NCI-H1092 treated with DMSO at 0.1 percent for 48 hours (cell line): ENCODE measurements around the gene AKR1C2.
"Not testable (repeated sequence)": the region's sequence is repeated elsewhere in the genome, so short reads cannot be mapped to it uniquely, and the experiment has no call there.

Source experiments
- DNase-seq: peaks from one replicate; lab custom pipeline; 2025; lab: John Stamatoyannopoulos, UW

The AKR1C2 gene

DNA sequence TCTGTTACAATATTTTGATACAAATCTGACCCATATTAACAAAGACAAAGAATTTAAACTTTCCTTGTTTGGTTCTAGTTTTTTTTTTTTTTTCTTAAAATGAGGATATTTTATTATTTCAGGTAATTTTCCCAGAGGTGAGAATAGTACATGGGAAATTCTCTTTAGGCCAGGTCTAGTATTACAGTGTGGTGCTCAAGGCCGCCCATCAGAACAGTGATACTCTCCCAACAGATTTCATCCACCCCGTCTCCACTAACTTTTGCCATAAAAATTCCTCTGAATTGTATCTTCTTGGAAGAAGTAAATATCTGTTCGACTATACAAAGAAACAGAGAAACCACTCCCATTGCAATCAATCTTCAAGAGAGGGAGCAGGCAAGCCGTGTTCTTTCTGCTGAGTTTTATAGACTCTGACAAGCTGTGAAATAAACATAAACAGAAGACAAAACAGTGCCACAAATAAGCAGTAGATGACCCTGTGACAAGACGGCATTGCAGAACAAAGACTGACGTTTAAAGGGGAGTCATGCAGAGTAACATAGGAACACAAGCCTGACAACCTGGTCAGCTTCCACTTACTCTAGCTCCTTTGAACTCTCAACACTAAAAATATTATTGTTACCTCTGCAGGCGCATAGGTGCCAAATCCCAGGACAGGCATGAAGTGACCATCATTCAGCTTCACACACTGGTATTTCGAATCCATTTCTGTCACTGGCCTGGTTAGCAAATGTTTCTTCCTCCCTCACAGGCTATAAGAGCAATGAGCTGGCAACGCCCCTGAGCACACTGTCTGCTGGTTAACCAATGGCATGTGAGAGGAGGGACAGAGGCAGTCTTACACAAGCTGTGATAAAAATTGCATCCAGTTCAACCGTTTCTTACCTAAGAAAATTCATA lies at the start of gene AKR1C2:
AKR1C2 (minus strand) TSS at position 731 of the 903 bp plus-strand sequence; CDS start at position 709, 22 bp downstream.
- not testable (repeated sequence) for DNase-seq

DNA sequence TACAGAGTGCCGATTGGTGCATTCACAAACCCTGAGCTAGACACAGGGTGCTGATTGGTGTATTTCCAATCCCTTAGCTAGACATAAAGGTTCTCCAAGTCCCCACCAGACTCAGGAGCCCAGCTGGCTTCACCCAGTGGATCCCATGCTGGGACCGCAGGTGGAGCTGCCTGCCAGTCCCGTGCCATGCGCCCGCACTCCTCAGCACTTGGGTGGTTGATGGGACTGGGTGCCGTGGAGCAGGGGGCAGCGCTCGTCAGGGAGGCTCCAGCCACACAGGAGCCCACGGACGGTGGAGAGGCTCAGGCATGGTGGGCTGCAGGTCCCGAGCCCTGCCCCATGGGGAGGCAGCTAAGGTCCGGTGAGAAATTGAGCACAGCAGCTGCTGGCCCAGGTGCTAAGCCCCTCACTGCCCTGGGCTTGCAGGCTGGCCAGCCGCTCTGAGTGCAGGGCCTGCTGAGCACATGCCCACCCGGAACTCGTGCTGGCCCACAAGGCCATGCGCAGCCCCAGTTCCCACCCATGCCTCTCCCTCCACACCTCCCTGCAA lies 49.4 kb upstream of the AKR1C2 start:
- not testable (repeated sequence) for DNase-seq

GRCh38 chr10:5047912-5048628 lies 44.4 kb upstream of the AKR1C2 start:
- DNase-seq, result no peak

GRCh38 chr10:5047055-5047454 lies 43.4 kb upstream of the AKR1C2 start:
- DNase-seq, result not testable (repeated sequence)

DNA sequence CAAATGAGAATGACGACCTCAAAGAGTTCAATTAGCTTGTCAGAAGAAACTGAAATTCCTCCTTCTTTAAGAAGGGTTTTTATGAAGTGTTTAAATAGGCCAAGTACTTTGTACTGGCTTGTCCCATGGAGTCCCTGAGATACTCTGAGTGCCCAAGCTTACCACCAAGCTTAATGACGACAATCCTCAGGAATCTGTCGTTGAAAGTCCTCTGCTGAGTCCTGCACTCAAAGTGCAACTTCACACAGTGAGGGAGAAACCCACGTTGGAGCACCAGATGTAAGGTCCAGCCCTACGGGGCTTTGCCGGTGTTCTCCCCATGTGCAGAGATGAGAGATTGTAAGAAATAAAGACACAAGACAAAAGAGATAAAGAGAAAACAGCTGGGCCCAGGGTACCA lies 42.8 kb upstream of the AKR1C2 start:
- DNase-seq, result no peak

DNA sequence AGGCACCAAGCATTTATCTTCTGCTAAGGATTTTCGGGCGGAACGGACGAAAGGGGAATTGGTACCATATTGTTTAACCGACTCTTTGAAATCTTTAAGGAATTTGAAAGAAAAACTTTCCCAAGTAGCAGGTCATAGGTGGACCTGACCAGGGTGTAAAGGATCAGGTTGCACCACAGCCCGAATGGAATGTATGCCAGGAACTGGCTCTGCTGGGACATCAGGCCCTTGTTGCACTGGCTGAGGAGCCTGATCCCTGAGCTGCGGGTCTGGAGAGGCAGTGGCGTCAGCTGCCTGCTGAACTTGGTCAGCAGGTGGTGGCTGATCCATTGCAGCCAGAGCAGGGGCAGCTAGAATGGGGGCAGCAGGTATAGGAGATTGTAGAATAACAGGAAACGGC lies 41.4 kb upstream of the AKR1C2 start:
- no peak for DNase-seq

GRCh38 chr10:5043716-5044115 lies 40.1 kb upstream of the AKR1C2 start:
- DNase-seq, result peak; percentile 42

- DNase-seq, result no peak
Measured at GRCh38 chr10:5042922-5043321, 39.3 kb upstream of the AKR1C2 start.

DNA sequence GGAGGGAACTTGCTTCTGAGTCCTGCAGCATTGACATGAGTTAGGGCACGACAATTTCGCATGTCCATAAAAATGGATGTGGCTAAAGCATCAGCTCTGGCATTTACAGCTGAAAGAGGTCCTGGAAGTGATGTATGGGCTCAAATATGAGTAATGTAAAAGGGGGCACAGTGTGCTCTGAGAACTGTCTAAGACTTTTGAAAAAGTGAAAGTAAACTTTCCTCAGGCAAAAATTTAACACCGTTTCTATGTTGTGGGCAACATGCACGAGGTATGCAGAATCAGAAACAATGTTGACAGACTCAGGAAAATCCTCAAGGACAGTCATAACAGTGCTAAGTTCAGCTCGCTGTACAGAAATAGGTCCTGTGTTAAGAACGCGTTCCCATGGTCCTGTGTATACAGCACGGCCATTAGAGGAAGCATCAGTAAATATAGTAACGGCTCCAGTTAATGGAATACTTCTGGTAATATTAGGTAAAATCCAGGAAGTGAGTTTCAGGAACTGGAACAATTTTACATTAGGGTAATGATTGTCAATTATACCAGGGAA lies 37.9 kb upstream of the AKR1C2 start:
- DNase-seq, result no peak

GRCh38 chr10:5040781-5041470 lies 37.3 kb upstream of the AKR1C2 start:
- DNase-seq, result no peak

DNA sequence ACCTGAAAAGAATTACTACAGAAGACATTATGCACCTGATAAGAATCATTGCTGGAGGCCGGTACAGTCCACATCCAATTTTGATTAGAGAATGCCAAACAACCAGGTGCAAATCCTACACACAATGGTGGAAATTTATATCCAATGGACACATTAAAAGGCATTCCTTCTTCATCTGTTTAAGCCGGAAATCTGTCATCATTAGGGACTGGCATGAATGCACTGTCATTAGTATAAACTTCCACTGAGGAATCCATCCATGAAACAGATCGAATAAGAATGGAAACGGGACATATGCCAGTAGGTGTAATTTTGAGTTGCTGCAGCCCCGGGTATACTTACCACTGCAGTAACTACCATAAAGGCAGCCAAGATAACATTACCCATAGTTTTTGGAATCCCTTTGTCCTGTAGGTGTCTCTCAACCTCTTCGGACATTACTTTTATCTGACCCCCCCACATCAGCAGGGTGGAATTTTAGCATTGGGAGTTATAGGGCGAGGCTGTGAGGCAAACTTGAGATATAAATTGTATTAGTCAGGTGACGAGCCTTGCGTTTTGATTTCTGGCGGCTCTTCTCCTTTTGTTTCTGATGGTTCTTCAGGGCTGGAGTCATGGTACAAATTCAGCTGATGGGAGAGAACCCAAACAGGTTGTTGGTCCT lies 36.5 kb upstream of the AKR1C2 start:
- DNase-seq, result no peak

- DNase-seq, result no peak
Measured at GRCh38 chr10:5038733-5039132, 35.1 kb upstream of the AKR1C2 start.

DNA sequence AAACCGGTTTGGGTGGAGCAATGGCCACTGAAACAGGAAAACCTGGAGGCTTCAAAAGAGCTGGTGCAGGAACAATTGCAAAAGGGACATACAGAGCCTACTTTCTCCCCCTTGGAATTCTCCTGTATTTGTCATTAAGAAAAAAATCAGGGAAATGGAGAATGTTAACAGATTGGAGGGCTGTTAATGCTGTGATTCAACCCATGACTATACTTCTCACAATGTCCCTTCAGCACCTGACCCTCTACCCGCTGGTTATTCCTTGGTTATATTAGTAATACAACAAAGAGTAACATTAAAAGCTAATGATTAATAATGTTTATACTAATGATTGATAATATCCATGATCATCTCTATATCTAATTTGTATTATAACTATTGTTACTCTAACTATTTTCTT lies 34.4 kb upstream of the AKR1C2 start:
- no peak for DNase-seq

GRCh38 chr10:5036511-5036910 lies 32.9 kb upstream of the AKR1C2 start:
- DNase-seq, result no peak

- no peak for DNase-seq
Measured at GRCh38 chr10:5035356-5035755, 31.7 kb upstream of the AKR1C2 start.

DNA sequence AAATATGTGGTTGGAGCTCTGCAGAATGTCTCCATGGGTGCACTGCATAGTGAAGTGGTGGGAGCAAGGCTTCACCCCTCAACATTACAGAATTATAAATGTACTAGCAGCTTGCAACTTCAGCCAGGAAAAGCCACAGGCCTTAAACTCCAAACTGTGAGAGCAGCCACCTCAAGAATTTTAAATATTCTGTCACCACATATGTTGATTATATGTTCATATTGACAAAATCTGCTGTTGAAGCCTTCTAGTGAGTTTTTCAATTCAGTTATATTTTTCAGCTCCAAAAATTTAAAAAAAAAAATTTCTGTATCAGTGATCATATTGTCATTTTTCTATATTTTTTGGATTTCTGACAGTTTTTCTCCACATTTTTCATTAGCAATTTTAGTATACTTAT lies 30.9 kb upstream of the AKR1C2 start:
- DNase-seq, result no peak

DNA sequence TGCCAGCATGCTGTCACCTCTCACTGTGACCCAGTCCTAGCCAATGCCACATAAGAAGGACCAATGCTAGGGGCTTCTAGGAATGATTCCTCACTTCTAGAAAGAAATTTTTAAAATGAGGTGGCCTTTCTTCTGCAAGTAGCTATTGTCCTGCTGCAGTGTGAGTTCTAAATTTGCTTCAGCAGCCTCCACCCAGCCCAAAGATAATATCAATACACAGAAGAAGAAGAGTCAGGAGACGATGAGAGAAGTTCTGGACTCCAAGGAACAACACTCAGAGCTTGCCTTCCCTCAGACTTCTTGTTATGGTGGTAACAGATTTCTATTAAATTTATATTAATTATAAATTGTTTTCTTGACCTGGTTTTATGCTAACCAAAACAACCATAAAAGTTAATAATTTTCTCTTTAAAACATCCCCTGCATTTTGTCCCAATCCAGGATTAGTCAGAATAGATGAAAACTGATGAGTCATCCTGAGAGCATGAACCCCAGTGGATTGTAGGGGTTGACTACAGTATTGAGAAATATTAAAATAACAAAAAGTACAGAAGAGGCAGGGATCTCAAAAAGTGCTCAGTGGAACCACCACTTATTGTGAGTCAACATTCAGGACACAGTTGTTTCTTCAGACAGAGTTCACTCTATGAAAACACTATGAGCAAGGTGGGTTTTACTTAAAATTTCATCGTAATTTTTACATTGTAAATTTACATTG lies 29.6 kb upstream of the AKR1C2 start:
- no peak for DNase-seq

- DNase-seq, result not testable (repeated sequence)
Measured at GRCh38 chr10:5032444-5032843, 28.8 kb upstream of the AKR1C2 start.

- not testable (repeated sequence) for DNase-seq
Measured at GRCh38 chr10:5031588-5031987, 27.9 kb upstream of the AKR1C2 start.

DNA sequence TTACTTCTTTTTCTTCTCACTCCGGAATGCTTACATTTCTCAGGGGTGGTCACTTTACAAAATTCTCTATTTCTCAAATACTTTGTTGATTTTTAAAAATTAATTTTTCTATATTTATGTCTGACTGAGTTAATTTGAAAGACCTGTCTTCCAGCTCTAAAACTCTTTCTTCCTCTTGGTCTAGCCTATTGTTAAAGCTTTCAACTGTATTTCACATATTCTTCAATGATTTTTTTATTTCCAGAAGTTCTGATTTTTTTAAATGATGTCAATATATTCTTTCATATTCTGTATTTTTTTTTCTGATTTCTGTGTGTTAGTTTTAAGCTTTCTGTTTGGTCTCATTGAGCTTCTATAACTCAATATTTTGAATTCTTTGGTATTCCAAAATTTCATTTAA lies 27.3 kb upstream of the AKR1C2 start:
- DNase-seq, result no peak

DNA sequence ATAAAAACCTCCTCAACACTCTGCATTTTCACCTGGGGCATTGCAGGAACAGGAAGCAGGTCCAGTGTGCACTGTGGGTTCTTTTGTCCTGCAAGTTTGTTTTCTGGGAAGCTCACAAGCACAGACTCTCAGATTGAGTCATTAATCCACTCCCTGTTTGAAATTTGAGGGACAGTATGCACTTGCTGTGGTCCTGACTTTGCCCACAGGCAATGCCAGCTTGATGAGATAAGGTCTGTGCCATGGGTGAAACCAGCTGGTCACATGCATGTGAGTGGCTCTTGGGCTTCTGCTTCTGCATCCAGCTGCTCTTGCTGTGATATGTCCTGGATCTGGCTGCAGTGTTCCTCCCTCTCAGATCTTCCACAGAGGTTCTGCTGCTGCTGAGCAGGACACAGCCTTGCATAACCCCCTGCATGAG lies 21.8 kb upstream of the AKR1C2 start:
- not testable (repeated sequence) for DNase-seq
